Activated CD8-positive, alpha-beta memory T cell treated with anti-CD3 and anti-CD28 coated beads for 48 hours (primary cell): ENCODE data around the gene TTLL4.
"Not testable (repeated sequence)": the region's sequence is repeated elsewhere in the genome, so short reads cannot be mapped to it uniquely, and the experiment has no call there.

ENCODE experiments used
- DNase-seq, 3 experiments: peaks; one replicate each; pipeline ENCODE4 v3.0.0-alpha.2; 2020; ENCODE audit warnings: low read depth in 2 of 3, low spot score in 2 of 3

TTLL4 gene

GRCh38 chr2:218745160-218745558 lies 34.5 kb downstream of the TTLL4 start:
- DNase-seq = no peak

- no peak for DNase-seq
Observed at GRCh38 chr2:218745559-218746469, 35.2 kb downstream of the TTLL4 start.

- no peak for DNase-seq
Observed at GRCh38 chr2:218746470-218746795, 35.8 kb downstream of the TTLL4 start.

GRCh38 chr2:218746960-218747359 lies 36.3 kb downstream of the TTLL4 start:
- DNase-seq = no peak

- DNase-seq = no peak
Observed at GRCh38 chr2:218748741-218749441, 38.3 kb downstream of the TTLL4 start.

- DNase-seq = no peak
Observed at GRCh38 chr2:218754201-218754600, 43.6 kb downstream of the TTLL4 start.

- no peak for DNase-seq
Observed at GRCh38 chr2:218754781-218755180, 44.1 kb downstream of the TTLL4 start.

- DNase-seq = no peak
Observed at GRCh38 chr2:218755198-218755566, 44.5 kb downstream of the TTLL4 start.

- no peak for DNase-seq
Observed at GRCh38 chr2:218755567-218756404, 45.2 kb downstream of the TTLL4 start.

GRCh38 chr2:218756599-218757377 lies 46.2 kb downstream of the TTLL4 start:
- no peak for DNase-seq

DNA sequence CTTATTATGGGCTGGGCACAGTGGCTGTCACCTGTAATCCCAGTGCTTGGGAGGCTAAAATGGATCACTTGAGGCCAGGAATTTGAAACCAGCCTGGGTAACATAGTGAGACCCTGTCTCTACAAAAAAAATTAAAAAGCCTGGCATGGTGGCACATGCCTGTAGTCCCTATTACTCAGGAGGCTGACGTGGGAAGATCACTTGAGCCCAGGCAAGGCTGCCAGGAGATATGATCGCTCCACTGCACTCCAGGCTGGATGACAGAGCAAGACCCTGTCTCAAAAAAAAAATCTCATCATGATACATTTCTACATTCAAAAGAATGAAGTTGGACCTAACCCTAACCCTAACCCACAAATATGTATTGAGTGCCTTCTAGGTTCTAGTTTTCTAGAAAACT lies 51.2 kb downstream of the TTLL4 start:
- no peak for DNase-seq

- DNase-seq = not testable (repeated sequence)
Observed at GRCh38 chr2:218772759-218773158, 62.1 kb downstream of the TTLL4 start.

DNA sequence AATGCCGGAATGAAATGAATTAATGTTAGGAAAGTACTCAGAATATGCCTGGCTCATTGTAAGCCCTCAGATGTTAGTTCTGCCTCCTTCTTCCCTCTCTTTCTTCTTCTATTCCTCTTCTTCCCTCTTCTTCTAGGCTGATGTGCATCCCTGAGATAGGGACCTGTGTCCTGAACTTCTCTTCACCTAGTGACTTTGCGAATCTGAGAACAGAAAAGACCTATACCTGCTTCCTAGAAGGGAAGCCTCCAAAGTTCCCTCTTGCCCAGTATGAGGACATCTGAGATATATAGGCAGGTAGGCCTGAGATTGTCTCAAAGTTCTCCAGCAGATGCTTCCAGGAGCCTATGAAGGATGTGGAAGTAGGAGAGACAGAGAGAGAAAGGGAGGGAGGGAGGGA lies 63.2 kb downstream of the TTLL4 start:
- DNase-seq = no peak

DNA sequence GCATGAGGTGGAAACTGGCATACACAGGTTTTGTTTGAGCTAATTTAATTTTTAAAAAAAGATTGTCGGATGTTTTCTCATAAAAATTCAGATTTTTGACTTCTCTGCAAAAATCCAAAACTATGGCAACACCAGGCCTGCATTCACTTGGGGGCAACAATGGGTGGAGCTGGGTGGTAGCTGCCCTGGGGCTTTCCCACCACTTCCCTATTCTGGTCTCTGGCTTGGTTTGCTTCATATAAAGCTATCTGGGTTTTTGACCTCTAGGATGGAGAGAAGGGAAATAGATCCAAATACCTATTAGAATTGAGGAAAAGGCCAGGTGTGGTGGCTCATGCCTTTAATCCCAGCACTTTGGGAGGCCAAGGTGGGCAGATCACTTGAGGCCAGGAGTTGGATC lies 65.9 kb downstream of the TTLL4 start:
- no peak for DNase-seq

GRCh38 chr2:218777276-218777990 lies 66.8 kb downstream of the TTLL4 start:
- DNase-seq = no peak

DNA sequence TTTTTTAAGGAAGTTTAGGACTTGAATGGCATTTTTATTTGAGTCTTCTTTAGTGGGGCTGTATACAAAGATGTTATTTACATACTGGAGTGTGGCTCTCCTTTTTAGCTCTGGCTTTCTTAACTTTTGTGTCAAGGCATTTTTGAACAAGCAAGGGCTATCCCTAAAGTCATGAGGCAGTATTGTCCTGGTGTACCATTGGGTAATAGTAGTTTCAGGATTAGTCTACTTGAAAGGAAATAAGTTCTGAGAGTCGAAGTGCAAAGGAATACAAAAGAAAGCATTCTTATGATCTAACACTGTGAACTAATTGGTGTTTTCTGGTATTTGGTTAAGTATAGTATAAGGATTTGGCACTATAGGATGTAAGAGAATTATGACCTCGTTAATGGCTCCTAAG lies 69.4 kb downstream of the TTLL4 start:
- no peak for DNase-seq

GRCh38 chr2:218780851-218781690 lies 70.4 kb downstream of the TTLL4 start:
- DNase-seq = no peak

GRCh38 chr2:218781691-218782527 lies 71.3 kb downstream of the TTLL4 start, which contains the start of gene CYP27A1:
Gene CYP27A1, plus strand, starts transcription at chr2:218782147. Its CDS starts 36 bp downstream, at chr2:218782183.
- DNase-seq = no peak

- no peak for DNase-seq
Observed at GRCh38 chr2:218782528-218782844, 71.9 kb downstream of the TTLL4 start.
